M059J (cell line): ENCODE data around the gene GPR157. TPM values are rescaled to one million over a fixed set of nuclear protein-coding genes. Genes with fewer than 3 reads are reported as not detected.
"Not testable (repeated sequence)": the region's sequence is repeated elsewhere in the genome, so short reads cannot be mapped to it uniquely, and the experiment has no call there.

Experiments
- DNase-seq: peaks from one replicate; pipeline ENCODE4 v3.0.0-alpha.2; 2012; ENCODE audit warnings: low read depth
- total RNA-seq: library from RNA; depleted of rRNA; stranded (reverse); fragments of >200 nt; shearing (Covaris generic); gene quantifications from 2 replicates; pipeline ENCODE4 v1.2.3, GENCODE V29; 2014

The GPR157 gene
- total RNA-seq, 1 experiment from 2014 or later, result 2.9 TPM

DNA sequence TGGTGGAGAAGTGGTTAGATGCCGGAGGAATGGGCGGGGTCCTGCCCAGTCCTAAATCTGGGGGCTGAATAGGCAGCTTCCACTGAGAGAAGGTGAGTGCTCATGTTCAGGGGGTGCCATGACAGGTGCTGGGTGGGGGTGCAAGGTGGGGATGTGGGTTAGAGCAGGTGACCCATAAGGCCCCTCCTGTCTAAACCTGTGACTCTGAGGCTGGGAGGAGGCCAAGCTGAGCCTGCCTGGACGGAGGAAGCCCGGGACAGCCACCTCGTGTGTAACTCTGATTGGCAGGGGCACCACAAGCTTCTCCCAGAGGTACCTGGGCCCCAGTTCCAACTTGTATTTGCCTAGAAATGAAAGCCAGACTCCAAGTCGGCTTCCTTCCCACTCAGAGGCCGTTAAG, 10.7 kb downstream of the GPR157 start:
- no peak for DNase-seq

- peak; percentile 20 for DNase-seq
Observed at GRCh38 chr1:9115351-9116205, 13.3 kb downstream of the GPR157 start.

- no peak for DNase-seq
Observed at GRCh38 chr1:9112961-9113880, 15.7 kb downstream of the GPR157 start.

DNA sequence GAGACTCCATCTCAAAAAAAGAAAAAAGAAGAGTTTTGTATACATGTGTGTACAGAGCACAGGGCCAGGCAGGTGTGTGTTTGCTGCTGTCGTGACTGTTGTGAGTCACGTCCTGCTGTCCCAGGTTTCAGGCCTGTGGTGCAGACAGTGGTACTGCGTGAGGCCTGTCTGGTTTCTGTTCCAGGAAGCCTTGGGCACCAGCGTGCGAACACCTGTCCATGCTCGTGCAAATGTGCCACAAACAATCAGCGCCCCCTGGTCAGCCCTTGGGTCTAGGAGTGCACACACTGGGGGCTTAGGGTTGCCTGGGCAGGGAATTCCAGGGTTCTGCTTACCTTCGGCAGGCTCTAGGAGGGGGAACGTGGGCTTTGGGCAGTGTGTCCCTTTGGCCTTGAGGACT, 16.9 kb downstream of the GPR157 start:
- no peak for DNase-seq

DNA sequence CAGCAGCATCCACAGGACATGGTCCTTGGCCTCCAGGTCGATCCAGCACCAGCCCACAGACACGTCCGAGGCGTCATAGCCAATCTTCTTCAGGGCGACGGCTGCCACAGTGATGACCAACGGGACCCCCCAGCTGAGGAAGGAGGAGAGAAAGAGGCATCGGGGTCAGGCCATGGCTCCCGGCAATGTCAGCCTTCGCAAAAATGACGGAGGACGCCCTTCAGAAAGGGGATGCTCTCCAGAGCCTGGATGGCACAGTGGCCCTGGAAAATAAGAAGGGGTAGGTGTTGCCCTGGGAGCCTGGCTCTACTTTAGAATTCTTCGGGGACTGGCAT, 17.6 kb downstream of the GPR157 start:
- no peak for DNase-seq

DNA sequence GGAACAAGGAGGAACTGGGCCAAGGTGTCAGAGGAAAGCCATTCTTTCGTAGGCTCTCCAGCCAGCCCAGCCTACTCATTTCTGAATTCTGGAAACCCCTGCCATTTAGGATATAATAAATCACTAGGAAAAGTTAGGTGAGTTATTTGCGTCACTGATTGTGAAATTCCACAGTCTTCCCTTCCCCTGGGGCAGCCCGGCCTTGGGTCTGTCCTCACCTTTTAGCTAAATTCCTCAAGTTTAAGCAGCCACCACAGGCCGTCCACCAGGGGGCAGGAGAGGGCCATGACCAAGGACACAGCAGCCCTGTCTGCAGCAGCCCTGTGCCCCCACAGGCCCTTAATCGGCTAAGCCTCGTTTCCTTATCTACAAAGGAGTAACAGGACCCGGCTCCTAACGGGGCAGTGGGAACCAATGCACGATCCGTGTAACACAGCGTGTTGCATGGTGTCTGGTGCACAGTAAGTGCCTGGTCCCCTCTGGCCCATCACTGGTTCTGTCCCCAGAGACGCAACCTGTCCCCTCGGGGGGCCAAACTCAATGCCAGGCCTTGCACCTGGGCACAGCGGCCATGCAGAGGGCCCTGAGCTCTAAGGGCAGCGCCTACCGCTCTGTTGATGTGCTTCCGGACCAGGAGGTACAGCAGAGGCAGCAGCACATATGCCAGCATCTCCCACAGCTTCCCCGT, 18.1 kb downstream of the GPR157 start:
- DNase-seq, result peak; percentile 87

DNA sequence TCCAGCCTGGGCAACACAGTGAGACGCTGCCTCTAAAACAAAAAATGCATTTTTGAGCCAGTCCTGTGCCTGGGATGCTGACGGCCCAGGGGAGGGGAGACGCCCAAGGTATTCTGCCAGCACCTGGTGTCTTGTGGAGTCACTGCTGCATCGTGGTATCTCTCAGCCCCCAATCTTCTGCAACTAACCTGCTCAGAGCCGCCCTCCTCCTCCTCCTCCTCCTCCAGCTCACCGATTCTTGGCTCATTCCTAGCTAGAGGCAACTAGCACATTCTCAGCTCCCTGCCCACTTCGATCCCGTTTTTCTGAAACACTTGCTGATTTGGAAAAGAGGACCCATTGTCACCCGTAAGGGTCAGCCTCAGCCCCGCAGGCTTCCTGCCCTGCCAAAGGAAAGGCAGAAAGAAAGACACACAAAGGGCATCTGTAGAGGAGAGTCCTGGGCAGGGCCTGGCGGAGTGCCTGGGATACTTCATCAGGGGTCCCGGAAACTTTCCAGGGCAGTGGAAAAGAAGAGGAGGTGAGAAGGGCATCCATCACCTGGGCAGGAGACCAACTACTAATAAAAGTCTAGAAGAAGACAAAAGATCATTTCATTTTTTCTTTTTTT, 20.7 kb downstream of the GPR157 start:
- no peak for DNase-seq

DNA sequence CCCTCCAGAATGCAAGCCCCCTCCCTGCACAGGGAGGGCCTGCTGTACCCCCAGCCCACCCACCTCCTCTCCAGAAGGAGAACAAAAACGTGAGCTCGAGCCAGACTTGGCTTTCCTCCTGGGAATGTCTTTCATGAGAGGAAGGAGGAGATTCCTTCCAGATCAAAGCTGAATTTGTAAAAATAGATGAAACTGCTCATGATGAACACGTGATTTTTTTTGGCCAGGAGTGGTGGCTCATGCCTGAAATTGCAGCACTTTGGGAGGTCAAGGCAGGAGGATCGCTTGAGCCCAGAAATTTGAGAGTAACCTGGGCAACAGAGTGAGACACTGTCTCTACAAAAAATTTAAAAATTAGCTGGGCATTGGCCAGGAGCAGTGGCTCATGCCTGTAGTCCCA, 21.8 kb downstream of the GPR157 start:
- no peak for DNase-seq

GRCh38 chr1:9106286-9106685, 22.6 kb downstream of the GPR157 start:
- no peak for DNase-seq

GRCh38 chr1:9105336-9105867, 23.5 kb downstream of the GPR157 start:
- no peak for DNase-seq

GRCh38 chr1:9101510-9102146, 27.3 kb downstream of the GPR157 start:
- DNase-seq, result peak; percentile 76

DNA sequence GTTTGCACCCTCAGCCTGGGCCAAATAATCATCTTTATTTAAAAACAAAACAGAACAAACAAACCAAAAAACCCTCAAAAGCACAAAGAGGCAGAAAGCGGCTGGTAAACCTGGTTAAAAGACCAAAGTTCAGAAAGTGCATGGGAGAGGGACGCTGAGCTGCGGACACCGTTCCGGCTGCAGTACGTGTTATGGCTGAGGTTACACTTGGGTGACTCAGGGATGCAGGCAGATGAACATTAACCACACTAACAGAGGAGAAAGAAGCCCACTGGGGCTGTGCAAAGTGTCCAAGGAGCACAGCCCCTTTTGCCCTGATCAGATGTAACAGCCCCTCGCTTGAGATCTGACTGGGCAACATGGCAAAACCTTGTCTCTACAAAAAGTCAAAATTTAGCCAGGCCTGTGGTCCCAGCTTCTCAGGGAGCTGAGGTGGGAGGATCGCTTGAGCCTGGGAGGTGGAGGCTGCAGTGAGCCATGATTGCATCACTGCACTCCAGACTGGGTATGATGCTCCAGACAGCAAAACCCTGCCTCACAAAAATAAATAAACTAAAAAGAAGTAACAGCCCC, 28.3 kb downstream of the GPR157 start:
- peak; percentile 78 for DNase-seq

- no peak for DNase-seq
Observed at GRCh38 chr1:9099555-9099954, 29.3 kb downstream of the GPR157 start.

DNA sequence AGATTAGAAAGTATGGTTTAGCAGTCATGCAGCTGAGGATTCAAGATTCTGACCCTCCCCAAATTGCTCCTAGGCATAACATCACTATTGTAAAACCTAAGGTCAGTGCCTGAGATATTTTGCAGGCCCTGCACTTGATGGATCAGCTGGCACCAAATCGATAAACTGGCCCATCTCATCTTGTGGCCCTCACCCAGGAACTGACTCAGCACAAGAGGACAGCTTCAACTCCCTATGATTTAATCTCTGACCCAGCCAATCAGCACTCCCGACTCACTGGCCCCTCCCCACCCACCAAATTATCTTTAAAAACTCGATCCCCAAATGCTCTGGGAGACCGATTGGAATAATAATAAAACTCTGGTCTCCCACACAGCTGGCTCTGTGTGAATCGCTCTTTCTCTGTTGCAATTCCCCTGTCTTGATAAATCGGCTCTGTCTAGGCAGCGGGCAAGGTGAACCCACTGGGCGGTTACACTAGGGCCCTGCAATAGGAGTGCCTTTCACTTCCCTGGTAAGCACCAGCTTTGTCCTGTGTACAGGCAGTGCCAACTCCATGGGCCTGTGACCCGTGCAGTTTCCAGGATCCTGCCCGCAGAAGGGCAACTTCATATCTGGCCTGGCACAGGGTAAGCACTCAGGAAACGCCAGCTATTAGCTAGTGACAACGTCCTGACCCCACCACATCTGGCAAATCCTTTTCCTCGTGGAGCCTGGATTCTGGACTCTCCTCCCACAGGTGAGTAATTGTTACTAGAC, 30.8 kb downstream of the GPR157 start:
- no peak for DNase-seq

DNA sequence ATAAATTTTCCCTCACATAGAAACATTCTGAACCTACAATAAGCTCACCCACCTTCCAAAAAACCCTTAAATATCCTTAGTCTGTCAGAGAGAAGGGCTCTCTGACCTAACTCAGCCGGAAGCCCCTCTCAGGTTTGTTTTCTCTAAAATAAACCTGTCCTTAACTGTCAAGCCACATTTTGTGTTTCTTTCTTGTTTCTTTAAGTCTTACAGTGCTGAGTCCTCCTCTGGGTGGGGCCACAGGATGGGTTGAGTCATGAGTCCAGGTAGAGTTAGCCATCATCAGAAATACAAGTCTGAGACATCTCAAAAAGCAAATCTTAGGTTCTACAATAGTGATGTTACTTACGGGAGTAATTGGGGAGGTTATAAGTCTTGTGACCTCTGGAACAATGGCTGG, 33.1 kb downstream of the GPR157 start:
- no peak for DNase-seq

DNA sequence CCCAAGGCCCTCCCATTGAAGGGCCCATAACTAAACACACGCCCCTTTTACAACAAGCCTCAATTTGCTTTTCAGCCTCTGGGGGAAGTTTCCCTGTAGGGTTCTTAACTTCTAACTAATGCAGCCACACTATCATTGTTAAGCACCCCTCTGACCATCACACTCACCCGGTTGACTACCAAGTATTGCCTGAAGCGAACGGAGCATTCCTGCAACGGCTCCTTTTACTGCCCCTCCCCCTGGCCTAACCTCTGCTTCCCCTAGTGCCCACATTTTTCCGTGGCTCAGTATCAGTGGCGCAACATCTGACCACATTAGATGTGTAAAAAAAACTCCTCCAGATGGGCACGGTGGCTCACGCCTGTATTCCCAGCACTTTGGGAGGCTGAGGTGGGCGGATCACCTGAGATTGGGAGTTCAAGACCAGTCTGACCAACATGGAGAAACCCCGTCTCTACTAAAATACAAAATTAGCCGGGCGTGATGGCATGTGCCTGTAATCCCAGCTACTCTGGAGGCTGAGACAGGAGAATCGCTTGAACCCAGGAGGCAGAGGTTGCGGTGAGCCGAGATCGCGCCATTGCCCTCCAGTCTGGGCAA, 34.8 kb downstream of the GPR157 start:
- not testable (repeated sequence) for DNase-seq

DNA sequence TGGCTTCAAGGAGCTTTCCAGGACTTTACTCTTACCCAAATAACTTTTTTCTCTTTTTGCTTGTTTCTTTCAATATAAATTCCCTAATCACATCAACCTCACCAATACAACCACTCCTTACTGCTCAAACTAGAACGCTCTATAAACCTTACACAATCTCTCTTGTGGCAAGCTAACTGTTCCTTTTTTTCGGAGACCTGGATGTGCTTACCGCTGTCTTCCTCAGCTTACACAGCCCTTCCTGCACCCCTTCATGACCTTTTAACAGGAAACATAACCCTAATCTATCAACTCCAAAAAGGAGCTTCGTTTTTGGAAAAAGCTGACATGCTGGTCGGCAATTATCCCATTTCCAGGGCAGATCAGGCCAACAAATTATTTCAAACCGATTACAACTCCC, 35.3 kb downstream of the GPR157 start:
- DNase-seq, result no peak

- DNase-seq, result no peak
Observed at GRCh38 chr1:9093091-9093490, 35.8 kb downstream of the GPR157 start.

GRCh38 chr1:9088807-9089206, 40.1 kb downstream of the GPR157 start:
- DNase-seq, result no peak
